ENCODE results near the gene GPX3. TPM values are rescaled to one million over a fixed set of nuclear protein-coding genes. Genes with fewer than 3 reads are reported as not detected.

GPX3 gene
- total RNA-seq, 2 donors from 2014 or later, result not detected

GRCh38 chr5:151048526-151048925, 28.1 kb downstream of the GPX3 start:
- ATAC-seq (no peak), DNase-seq (ENCODE audit: low spot score) (no peak)
- Mint-ChIP-seq H3K27me3 (no peaks in the 10 kb centered on the region), H3K4me3 (no peak overlapping the region), H3K36me3 (peaks cover 30% of the 10 kb centered on the region), H3K4me1 (ENCODE audit: low read depth in 2 of 2) (peaks cover 8 to 20% of the 10 kb centered on the region in 2 donors), H3K27ac (peak overlapping the region in 1 of 2 donors; percentile 6), H3K9me3 (no peaks in the 10 kb centered on the region)

GRCh38 chr5:151051066-151051930, 30.9 kb downstream of the GPX3 start:
- H3K27ac Mint-ChIP-seq, result peak overlapping the region; percentile 12 to 62
- peak; percentile 73 to 82 for ATAC-seq
- H3K27me3 Mint-ChIP-seq, result no peaks in the 10 kb centered on the region
- H3K4me1 Mint-ChIP-seq (ENCODE audit: low read depth in 2 of 2), result peaks cover 8 to 21% of the 10 kb centered on the region in 2 donors
- peak; percentile 67 for DNase-seq (ENCODE audit: low spot score)
- H3K4me3 Mint-ChIP-seq, result no peak overlapping the region
- no peaks in the 10 kb centered on the region for H3K9me3 Mint-ChIP-seq
- H3K36me3 Mint-ChIP-seq, result peaks cover 26% of the 10 kb centered on the region

- H3K27me3 Mint-ChIP-seq, result no peaks in the 10 kb centered on the region
- ATAC-seq (peak; percentile 2 to 25), DNase-seq (ENCODE audit: low spot score) (no peak)
- no peaks in the 10 kb centered on the region for H3K9me3 Mint-ChIP-seq
- H3K36me3 Mint-ChIP-seq, result peaks cover 23% of the 10 kb centered on the region
- H3K27ac Mint-ChIP-seq, result peak overlapping the region; percentile 12 to 62
- H3K4me3 Mint-ChIP-seq, result no peak overlapping the region
- peaks cover 8 to 23% of the 10 kb centered on the region in 2 donors for H3K4me1 Mint-ChIP-seq (ENCODE audit: low read depth in 2 of 2)
Observed at GRCh38 chr5:151051931-151052608, 31.7 kb downstream of the GPX3 start.

GRCh38 chr5:151052836-151053235, 32.4 kb downstream of the GPX3 start:
- ATAC-seq, result no peak
- DNase-seq (ENCODE audit: low spot score), result no peak
- peaks cover 19% of the 10 kb centered on the region for H3K36me3 Mint-ChIP-seq
- H3K4me3 Mint-ChIP-seq, result no peak overlapping the region
- H3K9me3 Mint-ChIP-seq, result no peaks in the 10 kb centered on the region
- H3K27me3 Mint-ChIP-seq, result no peaks in the 10 kb centered on the region
- H3K4me1 Mint-ChIP-seq (ENCODE audit: low read depth in 2 of 2), result peaks cover 7 to 21% of the 10 kb centered on the region in 2 donors
- peak overlapping the region in 1 of 2 donors; percentile 66 for H3K27ac Mint-ChIP-seq

- Mint-ChIP-seq H3K4me3 (no peak overlapping the region), H3K27me3 (no peaks in the 10 kb centered on the region), H3K36me3 (peaks cover 10% of the 10 kb centered on the region)
Observed at GRCh38 chr5:151053796-151054462, 33.5 kb downstream of the GPX3 start.

GRCh38 chr5:151054709-151055108, 34.3 kb downstream of the GPX3 start:
- DNase-seq (ENCODE audit: low spot score) (no peak), ATAC-seq (no peak)
- Mint-ChIP-seq H3K36me3 (peaks cover 17% of the 10 kb centered on the region), H3K4me3 (no peak overlapping the region), H3K4me1 (ENCODE audit: low read depth in 2 of 2) (peaks cover 9 to 28% of the 10 kb centered on the region in 2 donors), H3K27me3 (no peaks in the 10 kb centered on the region), H3K9me3 (no peaks in the 10 kb centered on the region), H3K27ac (no peak overlapping the region)

More at GRCh38 chr5:151053796-151054462, 33.5 kb downstream of the GPX3 start:
- Mint-ChIP-seq H3K27ac (peak overlapping the region in 1 of 2 donors; percentile 66), H3K9me3 (no peaks in the 10 kb centered on the region), H3K4me1 (ENCODE audit: low read depth in 2 of 2) (peaks cover 1 to 20% of the 10 kb centered on the region in 2 donors)
- DNase-seq (ENCODE audit: low spot score) (no peak), ATAC-seq (no peak)

- ATAC-seq (no peak), DNase-seq (ENCODE audit: low spot score) (no peak)
- Mint-ChIP-seq H3K27ac (no peak overlapping the region), H3K36me3 (peaks cover 18% of the 10 kb centered on the region), H3K9me3 (no peaks in the 10 kb centered on the region), H3K4me3 (no peak overlapping the region), H3K4me1 (ENCODE audit: low read depth in 2 of 2) (peaks cover 15 to 33% of the 10 kb centered on the region in 2 donors), H3K27me3 (no peaks in the 10 kb centered on the region)
Observed at GRCh38 chr5:151055336-151055735, 34.9 kb downstream of the GPX3 start.

- peak overlapping the region in 1 of 2 donors; percentile 37 for H3K27ac Mint-ChIP-seq
- no peaks in the 10 kb centered on the region for H3K9me3 Mint-ChIP-seq
Observed at GRCh38 chr5:151056379-151057325, 36.3 kb downstream of the GPX3 start.

GRCh38 chr5:151058301-151058700, 37.9 kb downstream of the GPX3 start:
- peak overlapping the region in 1 of 2 donors; percentile 79 for H3K27ac Mint-ChIP-seq
- H3K4me3 Mint-ChIP-seq, result no peak overlapping the region
- H3K9me3 Mint-ChIP-seq, result no peaks in the 10 kb centered on the region
- peaks cover 13% of the 10 kb centered on the region for H3K36me3 Mint-ChIP-seq
- H3K27me3 Mint-ChIP-seq, result no peaks in the 10 kb centered on the region
- DNase-seq (ENCODE audit: low spot score) (no peak), ATAC-seq (no peak)
- H3K4me1 Mint-ChIP-seq (ENCODE audit: low read depth in 2 of 2), result peaks cover 22 to 40% of the 10 kb centered on the region in 2 donors

More at GRCh38 chr5:151056379-151057325, 36.3 kb downstream of the GPX3 start:
- Mint-ChIP-seq H3K36me3 (peaks cover 13% of the 10 kb centered on the region), H3K4me1 (ENCODE audit: low read depth in 2 of 2) (peaks cover 19 to 41% of the 10 kb centered on the region in 2 donors), H3K27me3 (no peaks in the 10 kb centered on the region), H3K4me3 (no peak overlapping the region)
- ATAC-seq, result no peak
- DNase-seq (ENCODE audit: low spot score), result no peak

GRCh38 chr5:151058891-151059489, 38.6 kb downstream of the GPX3 start:
- H3K4me3 Mint-ChIP-seq, result peak overlapping the region; percentile 50
- no peaks in the 10 kb centered on the region for H3K9me3 Mint-ChIP-seq
- ATAC-seq, result no peak
- peak overlapping the region; percentile 79 to 89 for H3K27ac Mint-ChIP-seq
- no peaks in the 10 kb centered on the region for H3K27me3 Mint-ChIP-seq
- H3K4me1 Mint-ChIP-seq (ENCODE audit: low read depth in 2 of 2), result peaks cover 26 to 39% of the 10 kb centered on the region in 2 donors
- H3K36me3 Mint-ChIP-seq, result peaks cover 13% of the 10 kb centered on the region
- DNase-seq (ENCODE audit: low spot score), result no peak

- H3K4me1 Mint-ChIP-seq (ENCODE audit: low read depth in 2 of 2), result peaks cover 40 to 44% of the 10 kb centered on the region in 2 donors
- no peaks in the 10 kb centered on the region for H3K9me3 Mint-ChIP-seq
- H3K27me3 Mint-ChIP-seq, result no peaks in the 10 kb centered on the region
- H3K27ac Mint-ChIP-seq, result peak overlapping the region; percentile 79 to 89
- DNase-seq (ENCODE audit: low spot score), result no peak
- ATAC-seq, result no peak
- H3K36me3 Mint-ChIP-seq, result peaks cover 13% of the 10 kb centered on the region
- peak overlapping the region; percentile 39 for H3K4me3 Mint-ChIP-seq
Observed at GRCh38 chr5:151060742-151061141, 40.4 kb downstream of the GPX3 start.

- Mint-ChIP-seq H3K27ac (peak overlapping the region; percentile 46 to 84), H3K27me3 (no peaks in the 10 kb centered on the region), H3K4me1 (ENCODE audit: low read depth in 2 of 2) (peaks cover 51 to 54% of the 10 kb centered on the region in 2 donors), H3K9me3 (no peaks in the 10 kb centered on the region), H3K4me3 (no peak overlapping the region), H3K36me3 (peaks cover 8% of the 10 kb centered on the region)
- ATAC-seq (no peak), DNase-seq (ENCODE audit: low spot score) (no peak)
Observed at GRCh38 chr5:151062405-151063141, 42.2 kb downstream of the GPX3 start.
